Stimulated activated naive CD8-positive, alpha-beta T cell treated with anti-CD3 and anti-CD28 coated beads, Interleukin-15, Interleukin-2, amounts not matched to agents 100 U/mL and 50 U/mL, for 24 hours (primary cell): Measurements from ENCODE around the gene LRRC49.

ENCODE experiments used
- ATAC-seq: fragments of 150-1000 bp; cut with Tn5 transposase; one replicate; pipeline ENCODE4 v1.10.0; 2021
- DNase-seq: peaks from one replicate; pipeline ENCODE4 v3.0.0; 2021

LRRC49 gene

GRCh38 chr15:71092056-71092600 is 199.5 kb downstream of the LRRC49 start:
- ATAC-seq: no peak
- no peak for DNase-seq

GRCh38 chr15:71093054-71094024 is 200.7 kb downstream of the LRRC49 start:
- DNase-seq (no peak), ATAC-seq (no peak)

DNA sequence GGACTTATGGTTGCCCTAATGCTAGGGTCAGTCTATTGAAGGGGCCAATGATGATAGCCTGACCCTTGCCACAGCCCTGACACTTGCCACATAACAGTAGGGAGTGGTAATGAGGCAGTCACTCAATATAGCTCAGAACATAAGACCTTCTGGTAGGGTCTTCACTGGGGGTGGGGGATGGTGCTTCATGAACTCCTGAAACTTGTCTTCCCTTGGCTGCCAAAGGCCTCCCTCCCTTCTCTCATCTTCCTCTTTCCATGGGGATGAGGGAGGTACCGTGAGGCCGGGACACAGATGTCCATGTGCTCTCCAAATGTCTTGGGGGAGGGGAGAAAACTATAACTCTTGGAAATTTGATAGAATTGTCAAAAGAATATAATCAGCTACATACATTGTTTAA is 201.5 kb downstream of the LRRC49 start:
- ATAC-seq: no peak
- DNase-seq: no peak

- ATAC-seq (no peak), DNase-seq (no peak)
Observed at GRCh38 chr15:71096676-71097075, 204.1 kb downstream of the LRRC49 start.

DNA sequence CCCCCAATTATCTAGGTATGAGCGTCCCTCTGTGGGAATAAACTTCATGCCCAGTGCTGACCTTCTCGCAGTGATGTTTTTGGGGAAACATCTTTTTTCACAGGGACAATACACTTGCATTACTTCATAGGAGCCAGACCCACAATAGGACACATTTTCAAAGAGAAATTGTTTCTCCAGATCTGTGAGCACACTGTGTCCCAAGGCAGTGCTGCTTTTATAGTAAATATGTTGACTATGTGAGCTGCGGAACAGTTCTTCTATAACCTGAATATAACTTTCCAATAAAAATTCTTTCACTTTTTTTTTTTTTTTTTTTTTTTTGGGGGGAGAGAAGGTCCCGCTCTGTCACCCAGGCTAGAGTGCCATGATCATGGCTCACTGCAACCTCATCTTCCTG is 205.3 kb downstream of the LRRC49 start:
- DNase-seq: no peak
- ATAC-seq: no peak

DNA sequence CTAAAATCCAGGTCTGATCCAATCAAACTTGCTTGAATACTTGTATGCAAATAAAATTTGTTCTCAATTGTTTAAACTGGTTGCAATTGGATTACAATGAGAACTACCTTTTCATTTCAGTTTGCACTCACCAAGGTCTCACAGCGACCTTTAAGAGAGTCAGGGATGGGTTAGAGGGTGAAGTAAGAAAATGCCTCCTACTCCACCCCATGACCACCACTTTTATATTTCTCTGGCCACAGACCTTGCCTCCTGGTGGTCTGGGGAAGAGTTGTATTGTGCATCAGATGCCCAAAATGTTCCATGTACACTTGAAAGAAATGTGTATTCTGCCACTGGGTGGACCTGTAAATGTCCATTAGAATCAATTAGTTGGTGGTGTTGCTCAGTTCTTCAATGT is 206.3 kb downstream of the LRRC49 start:
- DNase-seq (no peak), ATAC-seq (no peak)
